GM19397 (cell line): ENCODE measurements around the gene KCNN2.
"Not testable (repeated sequence)": the region's sequence is repeated elsewhere in the genome, so short reads cannot be mapped to it uniquely, and the experiment has no call there.

Experiments
- ATAC-seq: cut with Tn5 transposase; IDR thresholded peaks from one replicate; pipeline ENCODE4 v1.9.1; 2021; ENCODE audit warnings: mild to moderate bottlenecking, moderate library complexity; ENCODE audit not compliant: unreplicated experiment

The KCNN2 gene

DNA sequence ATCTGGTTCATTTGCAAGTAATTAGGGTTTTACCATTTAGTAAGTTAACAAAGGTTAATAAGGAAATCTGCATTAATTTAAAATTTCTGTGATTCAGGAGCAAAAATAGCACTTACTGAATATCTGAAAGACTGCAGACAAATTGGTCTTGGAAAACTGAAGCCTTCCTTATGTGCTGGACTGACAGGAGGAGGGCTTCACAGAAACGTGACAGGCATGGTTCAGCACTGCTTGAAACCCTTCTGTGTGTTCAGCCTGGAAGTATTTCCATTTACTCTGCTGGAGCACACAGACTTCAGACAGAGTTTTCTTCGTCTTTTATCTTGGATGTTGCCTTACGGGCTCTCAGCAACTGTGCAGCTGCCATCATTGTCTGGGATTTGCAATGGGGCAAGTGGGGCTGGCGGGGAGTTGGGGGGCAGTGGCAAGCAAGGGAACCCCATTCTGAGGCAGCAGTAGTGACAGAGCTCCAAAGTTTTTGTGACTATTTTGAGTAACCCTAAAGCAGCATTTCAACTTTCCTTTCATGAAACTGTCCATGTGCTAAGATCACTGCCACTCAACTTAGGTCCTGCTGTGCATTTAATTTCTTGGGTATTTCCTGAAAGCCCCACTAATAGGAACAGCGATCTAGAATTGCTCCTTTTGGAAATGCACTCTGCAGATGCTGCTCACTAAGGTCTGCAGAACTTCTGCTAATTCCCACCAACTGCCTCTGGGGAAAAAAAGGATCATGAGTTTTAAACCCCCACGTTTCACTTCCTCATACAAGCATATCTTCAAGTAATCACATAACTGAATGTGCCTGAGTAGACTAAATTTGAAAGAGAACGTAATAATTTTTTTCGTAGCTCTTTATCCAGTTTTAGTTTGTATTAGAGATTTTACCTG lies 56.6 kb downstream of the KCNN2 start:
- peak; percentile 94 for ATAC-seq

GRCh38 chr5:114419067-114419388 lies 57.2 kb downstream of the KCNN2 start:
- ATAC-seq: peak; percentile 36

GRCh38 chr5:114419959-114420358 lies 58.1 kb downstream of the KCNN2 start:
- no peak for ATAC-seq

DNA sequence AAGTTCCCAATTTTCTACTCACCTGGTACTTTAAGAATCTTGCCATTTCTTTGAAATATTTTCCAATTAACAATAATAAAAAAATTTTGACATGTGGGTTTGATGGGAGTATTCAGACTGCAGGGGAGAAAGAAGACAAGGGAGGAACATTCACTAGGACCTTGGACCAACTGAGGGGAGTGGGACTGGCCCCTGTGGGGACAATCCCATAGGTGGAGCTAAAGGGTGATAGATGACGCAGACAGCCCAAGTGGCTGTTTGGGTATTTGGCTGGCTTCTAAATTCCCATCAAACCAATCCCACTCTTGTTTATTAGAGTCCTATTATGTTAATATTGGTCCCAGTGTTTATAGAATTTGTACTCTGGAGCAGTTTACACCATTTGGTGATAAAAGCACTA lies 65.3 kb downstream of the KCNN2 start:
- no peak for ATAC-seq

DNA sequence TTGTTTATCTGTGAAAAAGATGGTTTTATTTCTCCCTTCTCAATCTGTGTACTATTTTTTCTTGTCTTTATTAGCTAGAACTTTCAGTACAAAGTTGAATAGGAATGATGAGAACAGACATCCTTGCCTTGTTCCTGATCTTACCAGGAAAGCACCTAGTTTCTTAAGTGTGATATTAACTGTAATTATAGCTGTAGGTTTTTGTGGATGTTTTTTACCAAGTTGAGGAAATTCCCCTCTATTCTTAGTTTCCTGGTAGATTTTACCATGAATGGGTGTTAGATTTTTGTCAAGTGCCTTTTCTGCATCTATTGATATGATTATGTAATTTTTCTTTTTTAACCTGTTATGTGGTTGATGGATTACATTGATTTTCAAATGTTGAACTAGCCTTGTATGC lies 68.7 kb downstream of the KCNN2 start:
- no peak for ATAC-seq

DNA sequence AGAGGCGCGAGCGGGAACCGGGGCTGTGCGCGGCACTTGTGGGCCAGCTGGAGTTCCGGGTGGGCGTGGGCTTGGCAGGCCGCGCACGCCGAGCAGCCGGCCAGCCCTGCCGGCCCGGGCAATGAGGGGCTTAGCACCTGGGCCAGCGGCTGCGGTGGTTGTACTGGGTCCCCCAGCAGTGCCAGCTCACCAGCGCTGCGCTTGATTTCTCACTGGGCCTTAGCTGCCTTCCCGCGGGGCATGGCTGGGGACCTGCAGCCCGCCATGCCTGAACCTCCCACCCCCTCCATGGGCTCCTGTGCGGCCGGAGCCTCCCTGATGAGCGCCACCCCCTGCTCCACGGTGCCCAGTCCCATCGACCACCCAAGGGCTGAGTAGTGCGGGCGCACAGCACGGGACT lies 70.8 kb downstream of the KCNN2 start:
- ATAC-seq: not testable (repeated sequence)

- ATAC-seq: no peak
Observed at GRCh38 chr5:114434396-114435219, 72.7 kb downstream of the KCNN2 start.

GRCh38 chr5:114435220-114435481 lies 73.3 kb downstream of the KCNN2 start:
- no peak for ATAC-seq

DNA sequence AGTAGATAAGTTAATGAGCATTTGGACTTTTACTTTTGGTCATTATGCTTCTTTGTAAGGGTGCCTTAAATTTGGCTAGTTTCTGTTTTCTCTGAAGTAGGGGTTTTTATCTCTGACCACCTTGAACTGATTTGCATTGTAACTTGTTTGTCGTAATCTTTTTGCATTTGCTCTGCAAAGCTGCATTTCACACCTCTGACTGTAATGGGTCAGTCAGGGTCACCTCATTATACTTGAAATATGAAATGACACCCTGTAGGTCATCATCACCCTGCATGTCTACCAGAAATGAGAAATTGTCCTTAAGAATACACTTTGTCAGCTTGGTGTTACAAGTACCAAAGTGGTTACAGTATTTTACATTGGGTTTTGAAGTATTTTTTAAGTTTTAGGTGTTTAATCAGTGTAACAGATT lies 74.0 kb downstream of the KCNN2 start:
- peak; percentile 88 for ATAC-seq

DNA sequence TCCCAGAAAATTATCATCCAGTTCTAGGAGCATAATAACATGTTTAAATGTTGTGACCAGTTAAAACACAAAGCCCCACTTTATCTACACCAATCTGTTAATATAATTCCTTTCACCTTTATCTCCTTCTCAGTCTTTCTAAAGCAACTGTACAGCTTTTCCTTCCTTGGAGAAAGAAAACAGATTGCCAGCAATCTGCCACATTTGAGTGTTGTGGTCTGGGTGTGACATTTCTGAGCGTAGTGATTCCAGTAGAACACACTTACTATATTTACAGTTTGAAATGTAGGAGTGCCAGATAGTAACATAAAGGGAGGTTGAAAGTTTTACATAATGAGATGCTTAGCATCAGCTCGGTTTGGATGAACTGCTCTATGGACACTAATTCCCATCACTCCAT lies 76.1 kb downstream of the KCNN2 start:
- no peak for ATAC-seq

DNA sequence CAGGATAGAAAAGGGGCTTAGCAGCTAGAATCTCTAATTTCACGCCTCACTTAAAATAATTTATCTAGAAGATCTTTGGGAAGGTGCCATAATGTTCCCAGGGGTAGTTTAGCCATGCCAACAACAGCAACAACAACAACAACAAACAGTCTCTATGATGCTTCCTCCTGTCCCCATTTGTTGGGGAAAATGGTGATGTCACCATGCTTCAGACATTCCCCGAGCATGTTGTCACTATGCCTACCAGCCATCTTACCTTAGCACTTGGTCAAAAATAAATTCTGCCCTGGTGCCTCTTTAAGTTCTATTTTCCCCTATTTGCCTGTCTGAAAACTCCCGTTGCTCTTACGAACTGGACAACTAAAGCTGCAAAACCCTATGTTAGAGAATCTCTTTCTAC lies 76.6 kb downstream of the KCNN2 start:
- no peak for ATAC-seq

GRCh38 chr5:114447084-114447773 lies 85.4 kb downstream of the KCNN2 start:
- no peak for ATAC-seq

DNA sequence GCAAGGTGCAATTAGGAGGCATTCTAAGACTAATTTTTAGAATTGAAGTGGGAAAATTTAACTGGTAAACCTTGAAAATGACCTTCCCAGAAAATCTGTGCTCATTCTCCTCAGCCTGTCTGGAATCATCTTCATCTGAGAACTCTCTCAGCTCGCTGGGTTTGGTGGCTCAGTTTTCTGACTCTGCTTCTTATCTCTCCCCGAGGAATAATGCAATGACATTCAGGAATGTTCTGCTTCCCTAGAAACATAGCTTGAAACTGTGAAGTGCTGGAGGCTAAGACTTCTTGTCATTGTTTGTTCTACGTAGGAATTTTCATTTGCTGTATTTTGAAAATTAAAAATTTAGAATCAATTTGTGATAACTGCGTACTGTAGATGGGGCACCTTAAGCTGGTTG lies 86.6 kb downstream of the KCNN2 start:
- ATAC-seq: no peak

DNA sequence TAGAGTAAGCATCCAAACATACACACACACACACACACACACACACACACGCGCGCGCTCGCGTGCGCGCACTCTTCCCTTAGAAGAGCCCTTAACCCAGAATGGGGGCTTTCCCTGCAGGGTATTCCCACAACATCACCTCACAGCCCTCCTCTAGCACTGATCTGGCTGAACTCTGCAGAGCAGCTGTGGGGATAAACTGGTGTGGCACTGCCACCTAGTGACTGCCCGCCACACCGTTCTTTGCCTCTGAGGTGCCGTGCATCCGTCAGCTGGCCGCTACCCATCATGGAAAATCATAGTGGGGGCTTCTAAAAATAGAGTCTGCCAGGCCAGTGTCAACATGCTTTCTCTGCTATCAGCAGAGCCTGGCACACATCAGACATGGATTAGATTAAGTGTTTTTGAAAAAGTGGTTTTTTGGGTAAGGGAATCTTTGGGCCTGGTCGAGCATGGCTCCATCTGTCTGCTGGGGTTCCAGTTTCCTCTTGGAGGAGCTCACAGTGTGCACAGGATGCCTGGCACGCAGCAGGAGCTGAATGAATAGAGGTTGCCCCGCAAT lies 88.1 kb downstream of the KCNN2 start:
- peak; percentile 98 for ATAC-seq

GRCh38 chr5:114450437-114450836 lies 88.6 kb downstream of the KCNN2 start:
- ATAC-seq: no peak

DNA sequence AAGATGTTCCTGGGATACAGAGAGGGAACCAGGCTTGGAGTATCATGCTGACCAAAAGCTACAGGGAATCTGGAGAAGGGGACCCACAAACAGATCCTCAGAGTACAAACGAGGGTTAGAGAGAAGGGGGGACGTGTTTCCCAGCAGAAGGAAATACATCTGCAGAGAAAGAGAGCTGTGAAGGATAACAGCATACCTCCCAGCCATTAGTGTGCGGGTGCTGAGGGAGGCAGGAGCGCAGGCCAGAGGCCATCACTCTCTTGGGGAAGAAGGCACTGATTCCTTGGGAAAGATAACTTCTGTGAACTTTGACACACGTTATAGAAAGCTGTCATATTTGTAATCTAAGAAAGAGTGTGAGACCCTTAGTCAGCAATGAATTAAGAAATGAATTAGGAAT lies 96.9 kb downstream of the KCNN2 start:
- no peak for ATAC-seq

- no peak for ATAC-seq
Observed at GRCh38 chr5:114467171-114467570, 105.3 kb downstream of the KCNN2 start.

DNA sequence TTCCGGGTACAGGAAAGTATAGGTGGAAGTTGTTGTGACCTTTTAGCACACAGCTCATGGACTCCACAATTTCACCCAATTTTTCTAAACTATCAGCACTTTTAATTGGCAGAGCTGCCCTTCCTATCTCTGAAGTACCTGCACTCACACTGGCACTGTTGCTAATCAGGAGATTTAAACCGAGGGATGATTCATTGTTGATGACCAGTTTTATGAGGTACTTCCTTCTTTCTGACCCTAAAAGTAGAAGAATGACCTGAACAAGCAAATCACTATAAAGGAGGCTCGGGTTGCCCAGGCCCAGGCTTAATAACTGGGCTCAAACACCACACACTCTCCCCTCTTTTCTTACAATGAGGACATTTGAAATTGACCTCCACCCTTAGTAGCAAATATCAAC lies 105.9 kb downstream of the KCNN2 start:
- ATAC-seq: no peak

DNA sequence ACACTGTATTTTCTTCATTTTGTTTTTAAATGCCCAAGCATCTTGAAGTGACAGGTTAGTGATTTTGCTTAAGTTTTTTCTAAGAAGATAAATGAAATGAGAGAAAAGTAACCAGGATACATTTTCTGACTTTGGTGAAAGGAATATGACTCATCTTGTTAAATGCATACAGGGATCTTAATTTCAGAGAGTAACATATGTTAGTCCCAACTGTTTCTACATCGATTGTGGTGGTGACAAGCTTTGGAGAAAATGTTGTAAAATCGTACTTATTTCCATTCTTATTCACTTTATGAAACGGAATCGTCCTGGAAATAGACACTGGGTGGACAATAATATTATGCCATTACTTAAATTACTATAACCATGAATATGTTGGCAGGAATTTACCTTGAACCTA lies 107.5 kb downstream of the KCNN2 start:
- no peak for ATAC-seq

DNA sequence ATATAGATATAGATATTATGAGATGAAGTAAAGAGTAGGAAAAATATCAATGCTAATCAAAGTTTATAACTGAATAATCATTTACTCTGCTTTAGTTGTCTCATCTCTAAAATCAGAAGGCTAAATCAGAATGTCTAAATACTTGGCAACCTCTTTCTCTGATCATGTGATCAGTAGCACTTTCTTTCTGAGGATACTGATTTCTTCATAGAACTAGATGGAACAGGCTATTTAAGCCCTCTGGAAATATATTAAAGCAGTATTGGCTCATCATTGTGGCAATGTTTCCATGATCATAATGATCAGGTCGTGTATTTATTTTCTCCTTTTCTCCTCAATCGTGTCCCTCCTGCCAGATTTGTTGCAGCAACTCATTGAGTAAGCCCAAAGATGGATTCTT lies 109.7 kb downstream of the KCNN2 start:
- no peak for ATAC-seq

DNA sequence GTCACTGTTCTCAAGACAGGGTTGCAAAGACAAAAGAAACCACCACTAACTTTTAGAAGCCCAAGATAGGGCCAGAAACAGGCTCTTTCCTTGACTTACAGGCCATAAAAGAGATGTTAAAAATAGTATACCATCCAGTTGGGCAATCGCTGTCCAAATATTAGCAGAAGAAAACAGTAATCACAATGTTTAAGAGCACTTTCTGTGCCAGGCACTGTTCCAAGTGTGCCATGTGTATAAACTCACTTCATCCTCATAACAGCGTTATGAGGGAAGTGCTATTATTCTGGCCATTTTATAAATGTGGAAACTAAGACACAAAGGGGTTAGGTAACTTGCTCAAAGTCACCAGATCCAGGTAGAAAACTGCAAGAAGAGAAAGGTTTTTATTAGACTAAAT lies 111.7 kb downstream of the KCNN2 start:
- no peak for ATAC-seq
